Epithelial cell of proximal tubule (primary cell): Measurements from ENCODE around the gene NBPF14. TPM values are rescaled to one million over a fixed set of nuclear protein-coding genes. Genes with fewer than 3 reads are reported as not detected.

Experiments used
- total RNA-seq: library from RNA; depleted of rRNA; stranded (reverse); fragments of >200 nt; gene quantifications from 2 replicates; pipeline ENCODE4 v1.2.3, GENCODE V29; 2015

The NBPF14 gene
- total RNA-seq, 1 donor from 2014 or later, result 23.4 TPM

Other genes starting within 250 kb of the NBPF14 start
- not detected in 2 replicates for gene PPIAL4G, start 112.7 kb downstream of the NBPF14 start, total RNA-seq
- 6.9 and 30.9 TPM in 2 replicates for gene NUDT4B, start 152.8 kb upstream of the NBPF14 start, total RNA-seq
- 9.9 and 15.6 TPM in 2 replicates for gene PDE4DIP, start 248.4 kb upstream of the NBPF14 start, total RNA-seq